GM19193 (cell line): ENCODE data around the gene SIK3.

Experiments
- POLR2A ChIP-seq: IDR thresholded peaks from 4 replicates; pipeline ENCODE4 v1.6.1; 2011; ENCODE audit not compliant: insufficient read depth, insufficient read length; ENCODE audit errors: extremely low read depth

The SIK3 gene

GRCh38 chr11:117084992-117085391 is 13.2 kb downstream of the SIK3 start:
- TF ChIP-seq POLR2A: no peak

- no peak for TF ChIP-seq POLR2A
Observed at GRCh38 chr11:117083011-117083935, 15.0 kb downstream of the SIK3 start.

DNA sequence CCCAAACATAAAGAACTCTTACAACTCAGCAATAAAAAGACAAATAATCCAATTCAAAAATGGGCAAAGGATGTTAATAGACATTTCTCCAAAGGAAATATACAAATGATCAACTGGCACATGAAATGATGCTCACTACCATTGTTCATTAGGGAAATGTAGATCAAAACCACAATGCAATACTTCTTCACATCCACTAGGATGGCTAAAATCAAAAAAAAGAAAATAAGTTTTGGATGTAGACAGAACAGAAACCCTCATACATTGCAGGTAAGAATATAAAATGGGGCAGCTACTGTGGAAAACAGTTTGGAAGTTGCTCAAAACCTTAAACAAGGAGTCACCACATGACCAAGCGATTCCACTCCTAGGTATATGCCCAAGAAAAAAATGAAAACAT is 16.3 kb downstream of the SIK3 start:
- TF ChIP-seq POLR2A: no peak

GRCh38 chr11:117080370-117080769 is 17.9 kb downstream of the SIK3 start:
- no peak for TF ChIP-seq POLR2A

GRCh38 chr11:117076941-117077691 is 21.1 kb downstream of the SIK3 start:
- TF ChIP-seq POLR2A: no peak

DNA sequence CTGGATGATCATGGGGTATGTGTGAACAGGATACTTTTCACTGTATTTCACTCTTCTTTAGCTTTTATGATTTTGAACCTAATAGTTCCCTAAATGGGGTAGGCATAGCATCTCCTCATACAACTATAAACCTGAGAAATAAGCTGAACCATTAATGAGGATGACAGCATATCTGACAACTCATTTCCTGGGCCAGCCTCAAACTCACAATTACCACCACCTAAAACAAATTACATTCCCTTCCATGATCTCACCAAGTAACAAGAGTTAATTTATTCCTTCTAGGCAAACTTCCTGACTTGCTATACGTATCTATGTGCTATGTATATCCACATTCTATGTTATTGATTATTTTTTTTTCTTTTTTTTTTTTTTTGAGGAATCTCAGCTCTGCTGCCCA is 23.0 kb downstream of the SIK3 start:
- TF ChIP-seq POLR2A: no peak

GRCh38 chr11:117074119-117074518 is 24.1 kb downstream of the SIK3 start:
- no peak for TF ChIP-seq POLR2A

DNA sequence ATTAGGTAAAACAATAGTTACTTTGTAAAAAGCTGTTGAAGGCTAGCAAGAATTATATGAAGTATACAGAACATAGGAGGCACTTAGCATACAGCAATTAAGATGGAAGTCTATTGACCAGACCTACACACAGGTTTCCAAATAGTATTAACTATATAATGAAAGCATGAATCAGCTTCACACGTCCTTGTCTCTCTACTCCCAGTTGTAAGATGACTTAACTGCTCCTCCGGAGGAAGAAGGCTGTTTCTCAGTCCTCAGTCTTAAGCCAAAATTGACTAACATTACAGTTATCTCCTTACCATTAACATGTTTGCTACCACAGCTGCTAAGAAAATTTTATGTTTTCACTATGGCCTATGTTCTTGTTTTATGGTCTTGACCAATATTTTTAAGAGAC is 24.7 kb downstream of the SIK3 start:
- no peak for TF ChIP-seq POLR2A

GRCh38 chr11:117072517-117073461 is 25.4 kb downstream of the SIK3 start:
- TF ChIP-seq POLR2A: no peak

DNA sequence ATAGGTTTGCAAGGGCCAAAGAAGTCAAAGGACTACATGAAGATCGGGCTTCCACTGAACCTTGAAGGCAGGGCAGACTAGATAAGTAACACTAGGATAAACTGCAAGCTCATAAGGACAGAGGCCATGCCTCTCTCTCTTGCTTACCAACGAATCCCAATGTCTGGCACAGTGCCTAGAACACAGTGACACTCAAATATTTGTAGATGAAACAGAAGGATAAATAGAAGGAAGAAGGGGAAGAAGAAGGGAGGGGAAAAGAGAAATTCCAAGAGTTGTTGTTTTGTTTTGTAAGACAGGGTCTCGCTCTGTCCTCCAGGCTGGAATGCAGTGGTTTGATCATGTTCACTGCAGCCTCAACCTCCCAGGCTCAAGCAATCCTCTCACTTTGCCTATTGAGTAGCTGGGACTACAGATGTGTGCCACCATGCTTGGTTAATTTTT is 26.9 kb downstream of the SIK3 start:
- TF ChIP-seq POLR2A: no peak

DNA sequence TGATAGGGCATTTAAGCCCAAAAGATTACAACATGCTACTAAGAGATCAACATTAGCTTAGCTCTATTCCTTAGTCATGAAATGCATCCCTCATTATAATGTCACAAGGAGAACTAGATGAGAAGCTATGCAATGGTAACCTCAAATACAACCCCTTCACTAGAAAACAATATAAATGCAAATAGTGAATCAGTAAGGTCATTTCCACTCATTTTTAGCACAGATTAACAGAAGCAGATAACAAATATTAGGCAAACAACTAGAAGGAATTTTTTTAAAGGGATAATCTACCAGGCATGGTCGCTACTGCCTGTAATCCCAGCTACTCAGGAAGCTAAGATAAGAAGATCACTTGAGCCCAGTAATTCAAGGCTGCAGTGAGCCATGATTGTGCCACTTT is 28.2 kb downstream of the SIK3 start:
- no peak for TF ChIP-seq POLR2A

GRCh38 chr11:117068303-117068860 is 29.8 kb downstream of the SIK3 start:
- no peak for TF ChIP-seq POLR2A

DNA sequence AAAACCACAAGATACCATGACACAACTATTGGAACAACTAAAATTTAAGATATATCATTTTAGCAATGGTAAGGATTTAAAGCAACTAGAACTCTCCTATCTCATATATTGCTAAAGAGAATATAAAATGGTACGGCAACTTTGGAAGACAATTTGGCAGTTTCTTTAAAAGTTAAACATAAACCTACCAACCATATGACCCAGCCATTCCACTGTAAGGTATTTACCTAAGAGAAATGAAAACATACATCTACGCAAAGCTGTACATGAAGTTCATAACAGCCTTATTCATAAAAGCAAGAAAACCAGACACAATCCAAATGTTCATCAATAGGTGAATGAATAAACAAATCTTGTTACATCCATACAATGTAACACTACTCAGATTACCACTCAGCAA is 31.3 kb downstream of the SIK3 start:
- TF ChIP-seq POLR2A: no peak

DNA sequence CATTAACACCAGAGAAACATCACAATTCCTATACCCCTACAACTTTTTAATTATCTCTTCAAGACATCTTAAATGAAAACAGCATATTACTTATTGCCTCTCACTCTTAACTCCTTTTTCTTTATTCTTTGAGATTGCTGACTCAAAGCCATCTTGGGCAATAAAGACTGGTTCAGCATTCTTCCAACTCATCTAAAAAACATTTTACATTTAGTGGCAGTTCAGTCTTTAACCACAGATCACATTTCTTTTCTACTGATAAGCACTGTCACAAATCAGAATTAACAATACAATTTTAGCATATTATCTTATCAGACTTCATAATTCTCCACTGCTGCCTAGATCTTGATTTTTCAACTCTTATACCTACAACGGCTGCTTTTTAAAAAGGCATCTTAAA is 34.0 kb downstream of the SIK3 start:
- no peak for TF ChIP-seq POLR2A
